HL-60 (cell line): ENCODE results near the gene FTCDNL1.

Experiments used
- DNase-seq, 2 experiments: peaks; one replicate each; pipeline ENCODE4 v3.0.0-alpha.2; 2010 to 2020; ENCODE audit warnings: low read depth in 1 of 2, low spot score in 1 of 2
- H3K27ac ChIP-seq: fragments of 250-450 bp; sonication (Bioruptor Pico); replicated peaks from 2 replicates; pipeline ENCODE4 v1.5.1; 2020; ENCODE audit warnings: mild to moderate bottlenecking, moderate library complexity
- H3K27me3 ChIP-seq: fragments of 250-450 bp; sonication (Bioruptor Pico); 2 replicates; pipeline ENCODE4 v1.5.1; 2021; ENCODE audit warnings: mild to moderate bottlenecking, moderate library complexity; ENCODE audit not compliant: insufficient read depth, poor library complexity, severe bottlenecking
- H3K4me3 ChIP-seq: replicated peaks from 2 replicates; pipeline ENCODE4 v1.5.1; 2011; ENCODE audit warnings: mild to moderate bottlenecking, control low read depth, low read length; ENCODE audit not compliant: insufficient read depth
- GABPA ChIP-seq: IDR thresholded peaks from 2 replicates; pipeline ENCODE4 v1.6.1; 2012; ENCODE audit warnings: low read depth
- POLR2AphosphoS5 ChIP-seq: IDR thresholded peaks from 2 replicates; pipeline ENCODE4 v1.6.1; 2012; ENCODE audit warnings: low read depth
- SPI1 ChIP-seq: IDR thresholded peaks from 2 replicates; pipeline ENCODE4 v1.6.1; 2012; ENCODE audit warnings: low read depth, mild to moderate bottlenecking, borderline replicate concordance
- TF ChIP-seq, protein P1 (sequence below): IDR thresholded peaks from one replicate; pipeline ENCODE4 v1.5.1; 2011; ENCODE audit warnings: low read length, control low read depth, inconsistent platforms; ENCODE audit not compliant: insufficient read depth
- TF ChIP-seq, protein P2 (sequence below): IDR thresholded peaks from 2 replicates; pipeline ENCODE4 v1.6.1; 2012; ENCODE audit warnings: low read depth; ENCODE audit not compliant: insufficient replicate concordance

Gene FTCDNL1

DNA sequence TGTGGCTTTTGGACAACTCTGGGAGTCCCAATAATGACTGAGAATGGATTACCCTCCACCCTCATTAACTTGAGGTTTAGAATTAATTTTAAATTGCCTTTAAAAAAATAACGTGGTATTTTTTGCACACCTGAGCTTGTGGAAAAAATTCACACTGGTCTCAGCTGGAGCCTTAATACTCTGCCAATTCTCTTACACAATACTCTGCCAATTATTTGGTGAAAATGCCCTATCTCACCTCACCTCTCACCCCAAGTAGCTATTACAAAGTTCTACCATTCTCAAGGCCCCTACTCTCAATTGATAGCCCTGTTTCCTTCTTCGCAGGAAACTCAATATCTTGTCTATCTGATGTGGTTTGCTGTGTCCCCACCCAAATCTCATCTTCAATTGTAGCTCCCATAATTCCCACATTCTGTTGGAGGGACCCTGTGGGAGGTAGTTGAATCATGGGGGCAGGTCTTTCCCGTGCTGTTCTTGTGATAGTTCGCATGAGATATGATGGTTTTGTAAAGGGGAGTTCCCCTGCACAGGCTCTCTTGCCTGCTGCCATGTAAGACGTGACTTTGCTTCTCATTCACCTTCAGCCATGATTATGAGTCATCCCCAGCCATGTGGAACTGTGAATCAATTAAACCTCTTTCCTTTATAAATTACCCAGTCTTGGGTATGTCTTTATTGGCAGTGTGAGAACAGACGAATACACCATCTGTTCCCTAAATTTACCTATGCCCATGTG lies 32.7 kb upstream of the FTCDNL1 start:
- H3K27me3 ChIP-seq: no peaks in the 10 kb centered on the region
- no peak for DNase-seq
- no peak overlapping the region for H3K4me3 ChIP-seq
- TF ChIP-seq, protein P1, sequence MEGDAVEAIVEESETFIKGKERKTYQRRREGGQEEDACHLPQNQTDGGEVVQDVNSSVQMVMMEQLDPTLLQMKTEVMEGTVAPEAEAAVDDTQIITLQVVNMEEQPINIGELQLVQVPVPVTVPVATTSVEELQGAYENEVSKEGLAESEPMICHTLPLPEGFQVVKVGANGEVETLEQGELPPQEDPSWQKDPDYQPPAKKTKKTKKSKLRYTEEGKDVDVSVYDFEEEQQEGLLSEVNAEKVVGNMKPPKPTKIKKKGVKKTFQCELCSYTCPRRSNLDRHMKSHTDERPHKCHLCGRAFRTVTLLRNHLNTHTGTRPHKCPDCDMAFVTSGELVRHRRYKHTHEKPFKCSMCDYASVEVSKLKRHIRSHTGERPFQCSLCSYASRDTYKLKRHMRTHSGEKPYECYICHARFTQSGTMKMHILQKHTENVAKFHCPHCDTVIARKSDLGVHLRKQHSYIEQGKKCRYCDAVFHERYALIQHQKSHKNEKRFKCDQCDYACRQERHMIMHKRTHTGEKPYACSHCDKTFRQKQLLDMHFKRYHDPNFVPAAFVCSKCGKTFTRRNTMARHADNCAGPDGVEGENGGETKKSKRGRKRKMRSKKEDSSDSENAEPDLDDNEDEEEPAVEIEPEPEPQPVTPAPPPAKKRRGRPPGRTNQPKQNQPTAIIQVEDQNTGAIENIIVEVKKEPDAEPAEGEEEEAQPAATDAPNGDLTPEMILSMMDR: no peak
- TF ChIP-seq POLR2AphosphoS5 (no peak), GABPA (no peak), SPI1 (no peak)
- TF ChIP-seq, protein P2, sequence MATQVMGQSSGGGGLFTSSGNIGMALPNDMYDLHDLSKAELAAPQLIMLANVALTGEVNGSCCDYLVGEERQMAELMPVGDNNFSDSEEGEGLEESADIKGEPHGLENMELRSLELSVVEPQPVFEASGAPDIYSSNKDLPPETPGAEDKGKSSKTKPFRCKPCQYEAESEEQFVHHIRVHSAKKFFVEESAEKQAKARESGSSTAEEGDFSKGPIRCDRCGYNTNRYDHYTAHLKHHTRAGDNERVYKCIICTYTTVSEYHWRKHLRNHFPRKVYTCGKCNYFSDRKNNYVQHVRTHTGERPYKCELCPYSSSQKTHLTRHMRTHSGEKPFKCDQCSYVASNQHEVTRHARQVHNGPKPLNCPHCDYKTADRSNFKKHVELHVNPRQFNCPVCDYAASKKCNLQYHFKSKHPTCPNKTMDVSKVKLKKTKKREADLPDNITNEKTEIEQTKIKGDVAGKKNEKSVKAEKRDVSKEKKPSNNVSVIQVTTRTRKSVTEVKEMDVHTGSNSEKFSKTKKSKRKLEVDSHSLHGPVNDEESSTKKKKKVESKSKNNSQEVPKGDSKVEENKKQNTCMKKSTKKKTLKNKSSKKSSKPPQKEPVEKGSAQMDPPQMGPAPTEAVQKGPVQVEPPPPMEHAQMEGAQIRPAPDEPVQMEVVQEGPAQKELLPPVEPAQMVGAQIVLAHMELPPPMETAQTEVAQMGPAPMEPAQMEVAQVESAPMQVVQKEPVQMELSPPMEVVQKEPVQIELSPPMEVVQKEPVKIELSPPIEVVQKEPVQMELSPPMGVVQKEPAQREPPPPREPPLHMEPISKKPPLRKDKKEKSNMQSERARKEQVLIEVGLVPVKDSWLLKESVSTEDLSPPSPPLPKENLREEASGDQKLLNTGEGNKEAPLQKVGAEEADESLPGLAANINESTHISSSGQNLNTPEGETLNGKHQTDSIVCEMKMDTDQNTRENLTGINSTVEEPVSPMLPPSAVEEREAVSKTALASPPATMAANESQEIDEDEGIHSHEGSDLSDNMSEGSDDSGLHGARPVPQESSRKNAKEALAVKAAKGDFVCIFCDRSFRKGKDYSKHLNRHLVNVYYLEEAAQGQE: no peak
- H3K27ac ChIP-seq: no peak overlapping the region

DNA sequence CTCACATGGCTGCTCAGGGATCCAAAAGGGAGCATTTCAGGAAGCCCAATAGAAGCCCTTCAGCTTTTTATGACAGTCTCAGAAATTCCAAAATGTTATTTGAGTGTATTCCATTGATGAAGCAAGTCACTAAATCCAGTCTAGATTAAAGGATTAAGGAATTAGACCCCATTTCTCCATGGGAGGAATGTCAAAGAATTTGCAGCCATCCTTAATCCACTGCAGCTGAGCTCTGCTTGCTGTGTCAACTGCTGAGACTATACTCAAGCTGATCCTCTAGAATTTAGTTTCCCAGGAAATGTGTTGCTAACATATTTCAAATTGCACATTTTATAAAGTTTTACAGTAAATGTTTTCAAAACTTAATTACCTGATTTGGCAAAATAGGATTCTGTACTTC lies 31.7 kb upstream of the FTCDNL1 start:
- TF ChIP-seq POLR2AphosphoS5 (no peak), SPI1 (no peak), GABPA (no peak)
- TF ChIP-seq, protein P1: no peak
- TF ChIP-seq, protein P2: no peak
- Histone ChIP-seq H3K27me3 (no peaks in the 10 kb centered on the region), H3K27ac (no peak overlapping the region), H3K4me3 (no peak overlapping the region)
- no peak for DNase-seq

DNA sequence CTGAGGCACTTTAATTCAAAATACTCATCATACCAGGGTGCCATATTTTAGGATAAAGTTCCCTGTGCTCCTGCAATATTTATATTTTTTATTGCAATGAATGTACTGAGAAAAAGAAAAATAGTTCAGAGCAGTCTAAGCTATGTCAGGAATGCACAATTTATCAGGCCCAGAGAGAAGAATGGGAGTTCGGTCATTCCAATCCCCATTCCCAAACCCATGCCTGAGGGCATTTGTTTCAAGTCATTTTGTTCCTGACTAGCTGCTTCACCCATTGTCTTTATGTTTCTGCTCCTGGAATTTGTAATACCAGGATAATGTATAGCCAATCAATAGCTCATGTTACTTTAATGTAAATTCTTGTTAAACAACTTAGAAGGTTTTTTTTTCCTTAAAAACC lies 24.4 kb upstream of the FTCDNL1 start:
- Histone ChIP-seq H3K4me3 (no peak overlapping the region), H3K27me3 (no peaks in the 10 kb centered on the region), H3K27ac (no peak overlapping the region)
- no peak for DNase-seq
- TF ChIP-seq, protein P2: no peak
- TF ChIP-seq, protein P1: no peak
